SK-N-SH treated with all-trans-retinoic acid at 6 μM for 48 hours (cell line): ENCODE results near the gene AUTS2.

Experiments used
- ATAC-seq: fragments of 200-7000 bp; cut with Tn5 transposase; 3 replicates; pipeline ENCODE4 v1.9.1; 2020; ENCODE audit warnings: mild to moderate bottlenecking, moderate library complexity
- ARNTL ChIP-seq: fragments of 450-650 bp; formaldehyde crosslinking; IDR thresholded peaks from 2 replicates; pipeline ENCODE4 v1.5.0; 2020; ENCODE audit warnings: low read depth, mild to moderate bottlenecking, moderate library complexity, borderline replicate concordance
- BACH2 ChIP-seq: fragments of 250-450 bp; sonication (Bioruptor Pico); IDR thresholded peaks from 2 replicates; pipeline ENCODE4 v1.9.0; 2021; ENCODE audit warnings: mild to moderate bottlenecking, borderline replicate concordance
- CSDC2 ChIP-seq: fragments of 250-450 bp; sonication (Bioruptor Pico); IDR thresholded peaks from 2 replicates; pipeline ENCODE4 v1.5.0; 2020; ENCODE audit warnings: mild to moderate bottlenecking, moderate library complexity
- ESRRG ChIP-seq: fragments of 250-450 bp; sonication (Bioruptor Pico); IDR thresholded peaks from 2 replicates; pipeline ENCODE4 v1.6.1; 2021; ENCODE audit warnings: mild to moderate bottlenecking
- GLIS3 ChIP-seq: fragments of 250-450 bp; sonication (Bioruptor Pico); IDR thresholded peaks from 2 replicates; pipeline ENCODE4 v1.5.0; 2020; ENCODE audit warnings: mild to moderate bottlenecking, moderate library complexity
- ISL1 ChIP-seq: fragments of 250-450 bp; sonication (Bioruptor Pico); IDR thresholded peaks from 2 replicates; pipeline ENCODE4 v2.1.2; 2022; ENCODE audit warnings: mild to moderate bottlenecking, moderate library complexity
- OSR1 ChIP-seq: fragments of 250-450 bp; sonication (Bioruptor Pico); IDR thresholded peaks from 2 replicates; pipeline ENCODE4 v1.8.0; 2022; ENCODE audit warnings: moderate library complexity, mild to moderate bottlenecking, inconsistent platforms
- PPARA ChIP-seq: fragments of 250-450 bp; sonication (Bioruptor Pico); IDR thresholded peaks from 2 replicates; pipeline ENCODE4 v1.5.0; 2020; ENCODE audit warnings: mild to moderate bottlenecking, borderline replicate concordance
- RARB ChIP-seq: fragments of 250-450 bp; sonication (Bioruptor Pico); IDR thresholded peaks from 2 replicates; pipeline ENCODE4 v1.8.0; 2021; ENCODE audit warnings: mild to moderate bottlenecking, moderate library complexity
- SNAI2 ChIP-seq: fragments of 250-450 bp; sonication (Bioruptor Pico); IDR thresholded peaks from 2 replicates; pipeline ENCODE4 v1.5.0; 2020; ENCODE audit warnings: mild to moderate bottlenecking, moderate library complexity
- TCF4 ChIP-seq: fragments of 250-450 bp; sonication (Bioruptor Pico); IDR thresholded peaks from 2 replicates; pipeline ENCODE4 v1.8.0; 2021; ENCODE audit warnings: mild to moderate bottlenecking, moderate library complexity, borderline replicate concordance
- TOX ChIP-seq: fragments of 250-450 bp; sonication (Bioruptor Pico); IDR thresholded peaks from 2 replicates; pipeline ENCODE4 v1.8.0; 2021; ENCODE audit warnings: mild to moderate bottlenecking, moderate library complexity, borderline replicate concordance
- ZC3H10 ChIP-seq: fragments of 250-450 bp; sonication (Bioruptor Pico); IDR thresholded peaks from 2 replicates; pipeline ENCODE4 v1.5.1; 2021; ENCODE audit warnings: mild to moderate bottlenecking, moderate library complexity
- ZFP3 ChIP-seq: fragments of 250-450 bp; sonication (Bioruptor Pico); IDR thresholded peaks from 2 replicates; pipeline ENCODE4 v1.5.0; 2020; ENCODE audit warnings: mild to moderate bottlenecking, moderate library complexity
- ZFP30 ChIP-seq: fragments of 450-650 bp; formaldehyde crosslinking; IDR thresholded peaks from 2 replicates; pipeline ENCODE4 v1.5.0; 2022; ENCODE audit warnings: mild to moderate bottlenecking, moderate library complexity
- ZNF565 ChIP-seq: fragments of 450-650 bp; formaldehyde crosslinking; conservative IDR thresholded peaks from 2 replicates; pipeline ENCODE4 v1.5.0; 2020; ENCODE audit warnings: low read depth, mild to moderate bottlenecking, moderate library complexity
- ZNF70 ChIP-seq: fragments of 450-650 bp; formaldehyde crosslinking; IDR thresholded peaks from 2 replicates; pipeline ENCODE4 v1.5.0; 2020; ENCODE audit warnings: mild to moderate bottlenecking, moderate library complexity
- ZNF8 ChIP-seq: fragments of 450-650 bp; formaldehyde crosslinking; IDR thresholded peaks from 2 replicates; pipeline ENCODE4 v1.5.0; 2020; ENCODE audit warnings: mild to moderate bottlenecking, moderate library complexity
- TF ChIP-seq, protein P1 (sequence below): fragments of 250-450 bp; sonication (Bioruptor Pico); IDR thresholded peaks from 2 replicates; pipeline ENCODE4 v1.5.1; 2020; ENCODE audit warnings: low read depth, mild to moderate bottlenecking, moderate library complexity
- TF ChIP-seq, protein P2 (sequence below): fragments of 250-450 bp; sonication (Bioruptor Pico); IDR thresholded peaks from 2 replicates; pipeline ENCODE4 v1.5.1; 2021; ENCODE audit warnings: mild to moderate bottlenecking, moderate library complexity
- TF ChIP-seq, protein P3 (sequence below): fragments of 250-450 bp; sonication (Bioruptor Pico); IDR thresholded peaks from 2 replicates; pipeline ENCODE4 v1.8.0; 2021; ENCODE audit warnings: low read depth, mild to moderate bottlenecking, moderate library complexity, borderline replicate concordance
- TF ChIP-seq, protein P4 (sequence below): fragments of 250-450 bp; sonication (Bioruptor Pico); IDR thresholded peaks from 2 replicates; pipeline ENCODE4 v1.5.0; 2020; ENCODE audit warnings: mild to moderate bottlenecking, moderate library complexity
- TF ChIP-seq, protein P5 (sequence below): fragments of 250-450 bp; sonication (Bioruptor Pico); IDR thresholded peaks from 2 replicates; pipeline ENCODE4 v1.8.0; 2020; ENCODE audit warnings: mild to moderate bottlenecking, moderate library complexity, borderline replicate concordance

AUTS2 gene

DNA sequence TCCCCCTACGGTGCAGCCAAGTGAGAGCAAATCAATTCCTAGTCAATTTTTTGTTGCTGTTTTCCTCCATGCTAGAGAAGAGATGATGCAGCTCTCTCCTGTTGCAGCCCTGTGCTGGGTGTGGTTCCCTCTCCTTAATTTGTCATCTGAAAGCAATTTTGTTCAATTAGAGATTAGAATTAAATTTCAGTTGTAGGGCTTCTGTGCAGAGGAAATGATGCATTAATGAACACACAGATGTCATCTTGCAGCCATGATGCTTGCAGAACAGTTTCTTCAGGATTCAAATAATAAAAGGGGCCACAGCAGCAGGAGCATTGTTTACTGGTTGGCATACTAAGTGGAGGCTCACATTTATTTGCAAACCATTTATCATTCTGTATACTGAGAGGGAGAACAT lies 266.0 kb downstream of the AUTS2 start (continued):
- TF ChIP-seq GLIS3 (no peak), ZFP3 (CRISPR knock-in tag) (no peak), ZFP30 (CRISPR knock-in tag) (no peak), OSR1 (no peak), CSDC2 (CRISPR knock-in tag) (no peak), ZNF565 (no peak), PPARA (CRISPR knock-in tag) (no peak), TCF4 (CRISPR knock-in tag) (peak; percentile 98), ARNTL (CRISPR knock-in tag) (no peak), SNAI2 (CRISPR knock-in tag) (no peak), ZC3H10 (CRISPR knock-in tag) (no peak), TOX (no peak), ZNF8 (no peak)
- TF ChIP-seq, protein P1, sequence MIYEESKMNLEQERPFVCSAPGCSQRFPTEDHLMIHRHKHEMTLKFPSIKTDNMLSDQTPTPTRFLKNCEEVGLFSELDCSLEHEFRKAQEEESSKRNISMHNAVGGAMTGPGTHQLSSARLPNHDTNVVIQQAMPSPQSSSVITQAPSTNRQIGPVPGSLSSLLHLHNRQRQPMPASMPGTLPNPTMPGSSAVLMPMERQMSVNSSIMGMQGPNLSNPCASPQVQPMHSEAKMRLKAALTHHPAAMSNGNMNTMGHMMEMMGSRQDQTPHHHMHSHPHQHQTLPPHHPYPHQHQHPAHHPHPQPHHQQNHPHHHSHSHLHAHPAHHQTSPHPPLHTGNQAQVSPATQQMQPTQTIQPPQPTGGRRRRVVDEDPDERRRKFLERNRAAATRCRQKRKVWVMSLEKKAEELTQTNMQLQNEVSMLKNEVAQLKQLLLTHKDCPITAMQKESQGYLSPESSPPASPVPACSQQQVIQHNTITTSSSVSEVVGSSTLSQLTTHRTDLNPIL (CRISPR knock-in tag) = no peak
- TF ChIP-seq, protein P2, sequence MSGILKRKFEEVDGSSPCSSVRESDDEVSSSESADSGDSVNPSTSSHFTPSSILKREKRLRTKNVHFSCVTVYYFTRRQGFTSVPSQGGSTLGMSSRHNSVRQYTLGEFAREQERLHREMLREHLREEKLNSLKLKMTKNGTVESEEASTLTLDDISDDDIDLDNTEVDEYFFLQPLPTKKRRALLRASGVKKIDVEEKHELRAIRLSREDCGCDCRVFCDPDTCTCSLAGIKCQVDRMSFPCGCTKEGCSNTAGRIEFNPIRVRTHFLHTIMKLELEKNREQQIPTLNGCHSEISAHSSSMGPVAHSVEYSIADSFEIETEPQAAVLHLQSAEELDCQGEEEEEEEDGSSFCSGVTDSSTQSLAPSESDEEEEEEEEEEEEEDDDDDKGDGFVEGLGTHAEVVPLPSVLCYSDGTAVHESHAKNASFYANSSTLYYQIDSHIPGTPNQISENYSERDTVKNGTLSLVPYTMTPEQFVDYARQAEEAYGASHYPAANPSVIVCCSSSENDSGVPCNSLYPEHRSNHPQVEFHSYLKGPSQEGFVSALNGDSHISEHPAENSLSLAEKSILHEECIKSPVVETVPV (CRISPR knock-in tag) = peak; percentile 86

DNA sequence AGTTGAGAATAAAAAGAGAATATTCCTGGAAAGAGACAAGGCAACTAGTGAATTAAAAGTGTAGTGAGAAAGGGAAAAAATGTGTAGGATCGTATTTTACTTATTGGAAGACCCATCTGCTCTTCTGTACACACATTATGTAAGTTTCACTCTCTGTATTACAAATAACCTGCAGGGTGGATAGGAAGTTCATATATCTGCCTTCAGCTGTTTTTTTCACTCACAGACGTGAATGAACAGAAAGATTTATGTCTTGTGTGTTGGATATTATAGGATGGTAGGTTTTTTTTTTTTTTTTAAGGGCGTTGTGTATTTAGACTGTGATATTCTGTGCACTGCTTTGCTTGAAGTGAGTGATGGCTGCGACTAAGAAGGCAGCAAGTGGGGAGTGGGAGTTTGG lies 266.5 kb downstream of the AUTS2 start:
- ATAC-seq = no peak
- TF ChIP-seq TCF4 (CRISPR knock-in tag) = no peak
- TF ChIP-seq ISL1 (CRISPR knock-in tag) = no peak
- no peak for TF ChIP-seq TOX
- no peak for TF ChIP-seq ZFP30 (CRISPR knock-in tag)
- TF ChIP-seq, protein P3, sequence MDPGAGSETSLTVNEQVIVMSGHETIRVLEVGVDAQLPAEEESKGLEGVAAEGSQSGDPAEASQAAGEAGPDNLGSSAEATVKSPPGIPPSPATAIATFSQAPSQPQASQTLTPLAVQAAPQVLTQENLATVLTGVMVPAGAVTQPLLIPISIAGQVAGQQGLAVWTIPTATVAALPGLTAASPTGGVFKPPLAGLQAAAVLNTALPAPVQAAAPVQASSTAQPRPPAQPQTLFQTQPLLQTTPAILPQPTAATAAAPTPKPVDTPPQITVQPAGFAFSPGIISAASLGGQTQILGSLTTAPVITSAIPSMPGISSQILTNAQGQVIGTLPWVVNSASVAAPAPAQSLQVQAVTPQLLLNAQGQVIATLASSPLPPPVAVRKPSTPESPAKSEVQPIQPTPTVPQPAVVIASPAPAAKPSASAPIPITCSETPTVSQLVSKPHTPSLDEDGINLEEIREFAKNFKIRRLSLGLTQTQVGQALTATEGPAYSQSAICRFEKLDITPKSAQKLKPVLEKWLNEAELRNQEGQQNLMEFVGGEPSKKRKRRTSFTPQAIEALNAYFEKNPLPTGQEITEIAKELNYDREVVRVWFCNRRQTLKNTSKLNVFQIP (CRISPR knock-in tag) = no peak
- no peak for TF ChIP-seq ZFP3 (CRISPR knock-in tag)
- TF ChIP-seq ARNTL (CRISPR knock-in tag) = no peak
- TF ChIP-seq, protein P4, sequence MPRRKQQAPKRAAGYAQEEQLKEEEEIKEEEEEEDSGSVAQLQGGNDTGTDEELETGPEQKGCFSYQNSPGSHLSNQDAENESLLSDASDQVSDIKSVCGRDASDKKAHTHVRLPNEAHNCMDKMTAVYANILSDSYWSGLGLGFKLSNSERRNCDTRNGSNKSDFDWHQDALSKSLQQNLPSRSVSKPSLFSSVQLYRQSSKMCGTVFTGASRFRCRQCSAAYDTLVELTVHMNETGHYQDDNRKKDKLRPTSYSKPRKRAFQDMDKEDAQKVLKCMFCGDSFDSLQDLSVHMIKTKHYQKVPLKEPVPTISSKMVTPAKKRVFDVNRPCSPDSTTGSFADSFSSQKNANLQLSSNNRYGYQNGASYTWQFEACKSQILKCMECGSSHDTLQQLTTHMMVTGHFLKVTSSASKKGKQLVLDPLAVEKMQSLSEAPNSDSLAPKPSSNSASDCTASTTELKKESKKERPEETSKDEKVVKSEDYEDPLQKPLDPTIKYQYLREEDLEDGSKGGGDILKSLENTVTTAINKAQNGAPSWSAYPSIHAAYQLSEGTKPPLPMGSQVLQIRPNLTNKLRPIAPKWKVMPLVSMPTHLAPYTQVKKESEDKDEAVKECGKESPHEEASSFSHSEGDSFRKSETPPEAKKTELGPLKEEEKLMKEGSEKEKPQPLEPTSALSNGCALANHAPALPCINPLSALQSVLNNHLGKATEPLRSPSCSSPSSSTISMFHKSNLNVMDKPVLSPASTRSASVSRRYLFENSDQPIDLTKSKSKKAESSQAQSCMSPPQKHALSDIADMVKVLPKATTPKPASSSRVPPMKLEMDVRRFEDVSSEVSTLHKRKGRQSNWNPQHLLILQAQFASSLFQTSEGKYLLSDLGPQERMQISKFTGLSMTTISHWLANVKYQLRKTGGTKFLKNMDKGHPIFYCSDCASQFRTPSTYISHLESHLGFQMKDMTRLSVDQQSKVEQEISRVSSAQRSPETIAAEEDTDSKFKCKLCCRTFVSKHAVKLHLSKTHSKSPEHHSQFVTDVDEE (CRISPR knock-in tag) = no peak
- no peak for TF ChIP-seq ESRRG (CRISPR knock-in tag)
- no peak for TF ChIP-seq ZC3H10 (CRISPR knock-in tag)
- TF ChIP-seq PPARA (CRISPR knock-in tag) = no peak
- TF ChIP-seq SNAI2 (CRISPR knock-in tag) = no peak
- TF ChIP-seq ZNF565 = no peak
- no peak for TF ChIP-seq ZNF8
- no peak for TF ChIP-seq CSDC2 (CRISPR knock-in tag)

DNA sequence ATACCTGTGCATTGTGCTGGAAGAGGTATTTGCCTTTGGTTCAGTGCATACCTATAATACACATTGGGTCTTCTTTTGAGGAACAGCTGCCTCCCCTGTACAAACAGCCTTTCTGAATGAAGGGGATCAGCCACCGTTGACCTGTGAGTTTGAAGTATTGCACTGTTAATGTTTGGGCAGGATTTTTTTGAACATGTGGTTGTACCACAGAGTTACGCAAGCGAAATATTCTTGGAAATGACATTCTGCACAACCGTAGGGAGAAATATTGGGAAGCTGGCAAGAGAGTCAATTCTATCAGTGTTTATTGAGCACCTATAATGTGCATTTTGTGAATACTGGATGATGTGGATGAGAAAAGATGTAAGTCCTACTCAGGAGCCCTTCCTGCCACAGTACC lies 270.6 kb downstream of the AUTS2 start:
- TF ChIP-seq ZNF70 (CRISPR knock-in tag) (no peak), ESRRG (CRISPR knock-in tag) (no peak), BACH2 (no peak), TCF4 (CRISPR knock-in tag) (no peak), ZFP3 (CRISPR knock-in tag) (no peak), ZNF8 (no peak), SNAI2 (CRISPR knock-in tag) (no peak), RARB (no peak), ZNF565 (no peak), GLIS3 (no peak), TOX (no peak)
- TF ChIP-seq, protein P2 (CRISPR knock-in tag) = no peak
- TF ChIP-seq, protein P5, sequence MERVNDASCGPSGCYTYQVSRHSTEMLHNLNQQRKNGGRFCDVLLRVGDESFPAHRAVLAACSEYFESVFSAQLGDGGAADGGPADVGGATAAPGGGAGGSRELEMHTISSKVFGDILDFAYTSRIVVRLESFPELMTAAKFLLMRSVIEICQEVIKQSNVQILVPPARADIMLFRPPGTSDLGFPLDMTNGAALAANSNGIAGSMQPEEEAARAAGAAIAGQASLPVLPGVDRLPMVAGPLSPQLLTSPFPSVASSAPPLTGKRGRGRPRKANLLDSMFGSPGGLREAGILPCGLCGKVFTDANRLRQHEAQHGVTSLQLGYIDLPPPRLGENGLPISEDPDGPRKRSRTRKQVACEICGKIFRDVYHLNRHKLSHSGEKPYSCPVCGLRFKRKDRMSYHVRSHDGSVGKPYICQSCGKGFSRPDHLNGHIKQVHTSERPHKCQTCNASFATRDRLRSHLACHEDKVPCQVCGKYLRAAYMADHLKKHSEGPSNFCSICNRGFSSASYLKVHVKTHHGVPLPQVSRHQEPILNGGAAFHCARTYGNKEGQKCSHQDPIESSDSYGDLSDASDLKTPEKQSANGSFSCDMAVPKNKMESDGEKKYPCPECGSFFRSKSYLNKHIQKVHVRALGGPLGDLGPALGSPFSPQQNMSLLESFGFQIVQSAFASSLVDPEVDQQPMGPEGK (CRISPR knock-in tag) = no peak
- TF ChIP-seq, all 23 proteins: peak for 0
- no peak for ATAC-seq
